ENCODE measurements around the gene KIF5C.

GRCh38 chr2:148909114-148909513, 34.1 kb downstream of the KIF5C start:
- no peak for TF ChIP-seq CTCF (IDR thresholded peaks at IDR 0.05)
- no peak for TF ChIP-seq POLR2A (IDR thresholded peaks at IDR 0.05)

Data from Peyer's patch (tissue), 4 donors.